PC-9 (cell line): ENCODE measurements around the gene SPPL3. TPM values are rescaled to one million over a fixed set of nuclear protein-coding genes. Genes with fewer than 3 reads are reported as not detected.
A peak's percentile ranks its signal among the peaks of the same experiment; 100 is the strongest.

Experiments used
- BruUV-seq: library from RNA; stranded (reverse); fragments of 400-500 nt; replicated peaks from 2 replicates; lab custom pipeline; 2021; lab: Mats Ljungman, UMichigan
- CTCF ChIA-PET: fragments of 300-600 bp; sonication (Branson Sonifier 250); formaldehyde crosslinking; loops from one replicate; lab custom pipeline; 2022; ENCODE audit warnings: antibody characterized with exemption; lab: Charles Lee
- POLR2A ChIA-PET: fragments of 300-600 bp; sonication (Branson Sonifier 250); formaldehyde crosslinking; loops from one replicate; lab custom pipeline; 2022; ENCODE audit warnings: antibody characterized with exemption; ENCODE audit not compliant: unreplicated experiment; lab: Charles Lee
- DNase-seq, 2 experiments: peaks; one replicate each; pipeline versions ENCODE4 v3.0.0 to v3.0.0-alpha.2; 2015 to 2022; ENCODE audit warnings: mixed read lengths in 1 of 2
- H2AFZ ChIP-seq: fragments of 200-600 bp; sonication (generic); 2 replicates; pipeline ENCODE4 v1.8.1; 2017; ENCODE audit warnings: antibody characterized with exemption
- H3F3A ChIP-seq: fragments of 200-600 bp; sonication (generic); 2 replicates; pipeline ENCODE4 v1.8.1; 2017; ENCODE audit warnings: antibody characterized with exemption, mild to moderate bottlenecking, low read depth; ENCODE audit not compliant: insufficient read depth
- H3K27ac ChIP-seq: fragments of 200-600 bp; sonication (generic); 2 replicates; pipeline ENCODE4 v1.6.1; 2016; ENCODE audit warnings: mixed run types
- H3K27me3 ChIP-seq: fragments of 200-600 bp; sonication (generic); 2 replicates; pipeline ENCODE4 v1.6.1; 2016; ENCODE audit warnings: low read depth, mixed run types; ENCODE audit not compliant: insufficient read depth
- H3K36me3 ChIP-seq: fragments of 200-600 bp; sonication (generic); 2 replicates; pipeline ENCODE4 v1.6.1; 2016; ENCODE audit warnings: low read depth, mixed run types
- H3K4me1 ChIP-seq: fragments of 200-600 bp; sonication (generic); replicated peaks from 2 replicates; pipeline ENCODE4 v1.6.1; 2016; ENCODE audit warnings: mixed run types; ENCODE audit not compliant: insufficient read depth
- H3K4me2 ChIP-seq: fragments of 200-600 bp; sonication (generic); 2 replicates; pipeline ENCODE4 v1.6.1; 2017; ENCODE audit warnings: mixed run types
- H3K4me3 ChIP-seq: fragments of 200-600 bp; sonication (generic); 2 replicates; pipeline ENCODE4 v1.6.1; 2016; ENCODE audit warnings: mixed run types
- H3K79me2 ChIP-seq: fragments of 200-600 bp; sonication (generic); 2 replicates; pipeline ENCODE4 v1.6.1; 2017; ENCODE audit warnings: low read depth, mixed run types
- H3K9me2 ChIP-seq: fragments of 200-600 bp; sonication (generic); 2 replicates; pipeline ENCODE4 v1.8.1; 2017; ENCODE audit warnings: mild to moderate bottlenecking; ENCODE audit not compliant: insufficient read depth
- H3K9me3 ChIP-seq: fragments of 200-600 bp; sonication (generic); 2 replicates; pipeline ENCODE4 v1.8.1; 2016; ENCODE audit warnings: low read depth; ENCODE audit not compliant: insufficient read depth
- H4K20me1 ChIP-seq: fragments of 200-600 bp; sonication (generic); 2 replicates; pipeline ENCODE4 v1.8.1; 2017; ENCODE audit not compliant: insufficient read depth
- EZH2 ChIP-seq: fragments of 200-600 bp; sonication (generic); IDR thresholded peaks from 2 replicates; pipeline ENCODE4 v1.8.0; 2017; ENCODE audit warnings: antibody characterized with exemption, low read depth
- intact Hi-C: fragments of 100-400 bp; cut with micrococcal nuclease; formaldehyde crosslinking; loops from one replicate; pipeline ENCODE4 v1.10.0; 2022; ENCODE audit not compliant: unreplicated experiment
- total RNA-seq: library from RNA; stranded (reverse); gene quantifications from 2 replicates; pipeline ENCODE4 v1.2.3, GENCODE V29; 2021
- TF ChIP-seq, protein P1 (sequence below): fragments of 200-600 bp; sonication (generic); conservative IDR thresholded peaks from 2 replicates; pipeline ENCODE4 v1.6.1; 2017; ENCODE audit warnings: mixed run types, antibody characterized with exemption, mild to moderate bottlenecking, moderate library complexity

SPPL3 gene
- total RNA-seq, 1 experiment from 2014 or later = 44.7 TPM

DNA sequence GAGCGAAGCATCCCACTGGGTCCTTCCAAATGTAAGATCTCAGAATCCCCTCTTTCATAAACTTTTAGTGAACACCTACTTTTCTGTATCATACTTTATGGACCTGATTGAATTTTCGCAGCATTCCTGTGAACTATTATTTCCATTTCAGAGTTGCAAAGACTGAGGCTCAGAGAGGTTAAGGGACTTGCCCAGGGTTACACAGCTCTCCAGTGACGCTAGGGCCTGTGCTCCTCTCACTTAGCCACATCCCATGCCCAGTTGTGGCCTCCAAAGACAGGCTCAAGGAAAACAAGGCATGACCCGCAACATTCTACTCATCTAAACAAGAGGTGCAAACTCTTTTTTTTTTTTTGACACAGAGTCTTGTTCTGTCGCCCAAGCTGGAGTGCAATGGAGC lies 25.9 kb upstream of the SPPL3 start:
- Histone ChIP-seq H2AFZ (no peak overlapping the region), H4K20me1 (no peaks in the 10 kb centered on the region), H3K79me2 (no peaks in the 10 kb centered on the region), H3K27me3 (no peaks in the 10 kb centered on the region), H3K4me3 (no peak overlapping the region), H3K9me3 (no peaks in the 10 kb centered on the region), H3F3A (peaks cover 18% of the 10 kb centered on the region), H3K36me3 (no peaks in the 10 kb centered on the region), H3K4me2 (peak overlapping the region; percentile 77; the same call in 1 of the 2 replicates), H3K4me1 (peaks cover 26% of the 10 kb centered on the region), H3K27ac (no peak overlapping the region), H3K9me2 (no peaks in the 10 kb centered on the region)
- intact Hi-C loops = no loop called here
- BruUV-seq = no TSS peak
- TF ChIP-seq EZH2 = no peak
- TF ChIP-seq, protein P1, sequence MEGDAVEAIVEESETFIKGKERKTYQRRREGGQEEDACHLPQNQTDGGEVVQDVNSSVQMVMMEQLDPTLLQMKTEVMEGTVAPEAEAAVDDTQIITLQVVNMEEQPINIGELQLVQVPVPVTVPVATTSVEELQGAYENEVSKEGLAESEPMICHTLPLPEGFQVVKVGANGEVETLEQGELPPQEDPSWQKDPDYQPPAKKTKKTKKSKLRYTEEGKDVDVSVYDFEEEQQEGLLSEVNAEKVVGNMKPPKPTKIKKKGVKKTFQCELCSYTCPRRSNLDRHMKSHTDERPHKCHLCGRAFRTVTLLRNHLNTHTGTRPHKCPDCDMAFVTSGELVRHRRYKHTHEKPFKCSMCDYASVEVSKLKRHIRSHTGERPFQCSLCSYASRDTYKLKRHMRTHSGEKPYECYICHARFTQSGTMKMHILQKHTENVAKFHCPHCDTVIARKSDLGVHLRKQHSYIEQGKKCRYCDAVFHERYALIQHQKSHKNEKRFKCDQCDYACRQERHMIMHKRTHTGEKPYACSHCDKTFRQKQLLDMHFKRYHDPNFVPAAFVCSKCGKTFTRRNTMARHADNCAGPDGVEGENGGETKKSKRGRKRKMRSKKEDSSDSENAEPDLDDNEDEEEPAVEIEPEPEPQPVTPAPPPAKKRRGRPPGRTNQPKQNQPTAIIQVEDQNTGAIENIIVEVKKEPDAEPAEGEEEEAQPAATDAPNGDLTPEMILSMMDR = no peak
- DNase-seq = no peak
- ChIA-PET CTCF (no interaction called here), POLR2A (no interaction called here)

DNA sequence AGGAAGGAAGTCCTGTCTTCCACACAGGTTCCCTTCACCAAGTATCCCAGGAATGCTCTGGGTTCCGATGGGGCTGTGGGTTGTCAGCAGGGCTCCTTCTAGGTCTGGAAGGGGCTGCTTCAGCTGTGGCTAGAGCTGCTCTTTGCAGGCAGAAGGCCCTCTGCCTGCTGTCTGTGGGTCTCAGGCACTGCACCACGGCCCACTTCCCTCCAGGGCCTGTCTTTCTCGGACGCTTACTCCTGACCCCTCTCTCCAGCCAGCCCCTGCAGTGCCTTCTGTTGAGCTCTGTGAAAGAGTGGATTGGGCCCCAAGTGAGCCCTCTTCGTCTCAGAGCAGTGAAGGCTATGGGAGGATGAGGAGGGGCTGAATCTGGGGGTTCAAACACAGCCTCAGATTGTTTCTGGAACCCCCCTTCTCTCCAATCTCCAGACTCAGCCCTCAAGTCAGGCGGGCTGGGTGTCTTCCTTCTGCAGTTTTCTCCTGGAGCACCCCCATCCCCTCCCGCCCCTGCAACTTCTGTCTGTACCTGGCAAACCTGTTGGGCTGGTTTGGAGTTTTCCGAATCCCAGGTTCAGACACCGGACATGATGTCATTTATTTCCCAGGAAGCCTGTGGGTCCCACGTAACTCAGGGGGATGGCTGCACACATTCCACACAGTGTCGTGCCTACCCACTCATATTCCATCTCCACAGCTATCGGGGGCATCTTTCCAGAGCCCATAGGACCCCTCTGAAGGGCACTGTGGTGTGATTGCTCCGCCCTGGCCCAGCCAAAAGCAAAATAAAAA lies 24.9 kb upstream of the SPPL3 start:
- Histone ChIP-seq H3K4me2 (peak overlapping the region; percentile 77), H3K79me2 (no peaks in the 10 kb centered on the region)
- POLR2A ChIA-PET = no interaction called here

GRCh38 chr12:120925740-120926563 lies 21.8 kb upstream of the SPPL3 start:
- intact Hi-C loops = no loop called here
- TF ChIP-seq, protein P1 = no peak
- TF ChIP-seq EZH2 = no peak
- Histone ChIP-seq H3K9me3 (no peaks in the 10 kb centered on the region), H2AFZ (peak overlapping the region; percentile 72; the same call in 1 of the 2 replicates), H3K4me2 (peak overlapping the region; percentile 61), H3K36me3 (no peaks in the 10 kb centered on the region), H3K79me2 (no peaks in the 10 kb centered on the region), H3K9me2 (no peaks in the 10 kb centered on the region), H3K4me3 (no peak overlapping the region), H3F3A (peaks cover 22% of the 10 kb centered on the region), H3K27me3 (no peaks in the 10 kb centered on the region), H3K27ac (peak overlapping the region; percentile 61), H4K20me1 (no peaks in the 10 kb centered on the region), H3K4me1 (peaks cover 31% of the 10 kb centered on the region)
- TSS peak; percentile 93 for BruUV-seq
- ChIA-PET CTCF (interaction anchor here (0.6 kb wide), 2 partner anchors 18 to 148 kb away, joined by 3 to 4 read pairs; no protein-coding TSS in a partner anchor), POLR2A (interaction anchor here (0.5 to 0.7 kb wide), 6 partner anchors 12 to 153 kb away, joined by 3 to 24 read pairs (median 3); no protein-coding TSS in a partner anchor)
- DNase-seq = peak; percentile 74 to 77

More for the DNA sequence above, 24.9 kb upstream of the SPPL3 start:
- TSS peak; percentile 57 for BruUV-seq
- H3K9me2 ChIP-seq = no peaks in the 10 kb centered on the region
- H3K36me3 ChIP-seq = no peaks in the 10 kb centered on the region
- H3F3A ChIP-seq = peaks cover 22% of the 10 kb centered on the region
- no peaks in the 10 kb centered on the region for H3K27me3 ChIP-seq
- no peak for TF ChIP-seq EZH2
- TF ChIP-seq, protein P1 = no peak
- H3K9me3 ChIP-seq = no peaks in the 10 kb centered on the region
- no peaks in the 10 kb centered on the region for H4K20me1 ChIP-seq
- peak overlapping the region; percentile 74 for H3K27ac ChIP-seq
- CTCF ChIA-PET = interaction anchor here (0.5 kb wide), 1 partner anchor 1670 kb away, joined by 6 read pairs; no protein-coding TSS in a partner anchor
- H3K4me1 ChIP-seq = peaks cover 31% of the 10 kb centered on the region
- DNase-seq = peak; percentile 67 to 77
- peak overlapping the region; percentile 97 for H2AFZ ChIP-seq
- intact Hi-C loops = no loop called here
- peak overlapping the region; percentile 45 for H3K4me3 ChIP-seq
